Measurements from ENCODE around the gene SNRNP48. TPM values are rescaled to one million over a fixed set of nuclear protein-coding genes. Genes with fewer than 3 reads are reported as not detected.

The SNRNP48 gene
- total RNA-seq, 1 experiment from 2014 or later: 26.2 TPM

DNA sequence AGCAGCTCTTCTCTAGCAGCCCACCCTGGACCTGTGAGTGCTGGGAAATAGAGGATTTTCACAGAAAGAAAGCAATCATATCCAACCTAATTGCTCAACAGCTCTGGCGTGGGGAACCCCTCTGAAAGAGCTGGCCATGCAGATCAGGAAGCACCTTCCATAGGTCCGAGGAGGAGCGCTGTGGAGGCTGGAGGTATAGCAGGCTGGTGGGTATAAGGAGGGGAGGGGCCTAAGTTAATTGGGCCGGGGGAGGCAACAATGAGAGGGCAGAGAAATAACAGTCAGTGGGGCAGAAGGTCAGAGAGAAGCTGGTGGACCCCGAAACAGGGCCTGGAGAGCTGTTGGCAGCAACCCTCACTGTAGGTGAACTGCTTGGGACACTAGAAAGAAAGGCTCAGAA, 40.8 kb downstream of the SNRNP48 start:
- Histone ChIP-seq H2AFZ (ENCODE audit: low read depth, low read length, poor library complexity, severe bottlenecking) (no peak overlapping the region), H4K20me1 (ENCODE audit: insufficient read depth) (no peaks in the 10 kb centered on the region), H3K79me2 (ENCODE audit: insufficient read depth, low read length) (no peaks in the 10 kb centered on the region), H3K4me2 (ENCODE audit: low read length) (no peak overlapping the region), H3K36me3 (ENCODE audit: control insufficient read depth in 1 of 2, insufficient read depth in 2 of 2, low read length in 2 of 2) (no peaks in the 10 kb centered on the region), H3K27ac (ENCODE audit: low read depth, low read length) (no peak overlapping the region), H3K4me1 (ENCODE audit: control insufficient read depth in 1 of 2, insufficient read depth in 2 of 2, low read length in 2 of 2) (no peaks in the 10 kb centered on the region), H3K4me3 (replicated peaks in 1 of 2; ENCODE audit: low read depth in 1 of 2, low read length in 2 of 2) (no peak overlapping the region), H3K9me3 (ENCODE audit: control insufficient read depth in 1 of 2, insufficient read depth in 1 of 2, low read depth in 1 of 2, low read length in 2 of 2) (no peaks in the 10 kb centered on the region), H3K9ac (ENCODE audit: low read length) (no peak overlapping the region), H3K27me3 (ENCODE audit: insufficient read depth, low read length) (no peaks in the 10 kb centered on the region), H3K9me2 (ENCODE audit: insufficient read depth) (no peaks in the 10 kb centered on the region)
- POLR2A ChIA-PET: no interaction called here
- RAD21 ChIA-PET (ENCODE audit: low non-redundant PET in 1 of 2, low total read pairs in 2 of 2, uncharacterized antibody in 2 of 2, unreplicated experiment in 2 of 2): no interaction called here
- ATAC-seq (peak; percentile 61), DNase-seq (ENCODE audit: low read depth, low spot score) (no peak)
- CTCF ChIA-PET: no interaction called here
- BruUV-seq (replicated peaks): no TSS peak
- intact Hi-C loops (cut with micrococcal nuclease): no loop called here
- TF ChIP-seq ELF1 (IDR thresholded peaks at IDR 0.05; ENCODE audit: borderline replicate concordance, low read depth) (no peak), CBX3 (IDR thresholded peaks at IDR 0.05; ENCODE audit: low read depth) (no peak), JUND (IDR thresholded peaks at IDR 0.05) (no peak), RAD21 (IDR thresholded peaks at IDR 0.05; ENCODE audit: low read depth) (no peak)
- TF ChIP-seq, protein P1, sequence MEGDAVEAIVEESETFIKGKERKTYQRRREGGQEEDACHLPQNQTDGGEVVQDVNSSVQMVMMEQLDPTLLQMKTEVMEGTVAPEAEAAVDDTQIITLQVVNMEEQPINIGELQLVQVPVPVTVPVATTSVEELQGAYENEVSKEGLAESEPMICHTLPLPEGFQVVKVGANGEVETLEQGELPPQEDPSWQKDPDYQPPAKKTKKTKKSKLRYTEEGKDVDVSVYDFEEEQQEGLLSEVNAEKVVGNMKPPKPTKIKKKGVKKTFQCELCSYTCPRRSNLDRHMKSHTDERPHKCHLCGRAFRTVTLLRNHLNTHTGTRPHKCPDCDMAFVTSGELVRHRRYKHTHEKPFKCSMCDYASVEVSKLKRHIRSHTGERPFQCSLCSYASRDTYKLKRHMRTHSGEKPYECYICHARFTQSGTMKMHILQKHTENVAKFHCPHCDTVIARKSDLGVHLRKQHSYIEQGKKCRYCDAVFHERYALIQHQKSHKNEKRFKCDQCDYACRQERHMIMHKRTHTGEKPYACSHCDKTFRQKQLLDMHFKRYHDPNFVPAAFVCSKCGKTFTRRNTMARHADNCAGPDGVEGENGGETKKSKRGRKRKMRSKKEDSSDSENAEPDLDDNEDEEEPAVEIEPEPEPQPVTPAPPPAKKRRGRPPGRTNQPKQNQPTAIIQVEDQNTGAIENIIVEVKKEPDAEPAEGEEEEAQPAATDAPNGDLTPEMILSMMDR (IDR thresholded peaks at IDR 0.05 in 2 of 3, conservative IDR thresholded peaks at IDR 0.05 in 1 of 3; ENCODE audit: borderline replicate concordance in 1 of 3, insufficient read depth in 1 of 3, low read depth in 2 of 3, low read length in 2 of 3): no peak

DNA sequence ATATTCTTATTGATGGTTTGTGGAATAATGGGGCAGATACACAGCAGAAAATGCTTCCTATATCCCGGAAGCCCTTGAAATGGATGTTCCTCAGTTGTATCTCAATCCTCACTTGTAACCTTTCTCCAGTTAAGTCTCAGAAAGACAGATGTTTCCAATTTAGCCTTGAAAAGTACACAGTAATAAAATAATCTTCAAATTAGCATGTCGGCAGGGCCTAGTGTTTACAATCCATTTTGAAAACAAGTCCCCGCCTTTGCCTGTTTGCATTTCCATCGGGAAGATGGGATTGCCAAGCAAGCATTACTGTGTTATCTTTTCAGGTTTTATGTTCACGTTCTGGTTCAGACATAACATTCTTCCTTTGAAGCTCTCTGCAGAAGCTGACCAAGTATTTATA, 41.5 kb downstream of the SNRNP48 start:
- Histone ChIP-seq H3K9ac (ENCODE audit: low read length) (no peak overlapping the region), H2AFZ (ENCODE audit: low read depth, low read length, poor library complexity, severe bottlenecking) (no peak overlapping the region), H3K9me2 (ENCODE audit: insufficient read depth) (no peaks in the 10 kb centered on the region), H3K4me1 (ENCODE audit: control insufficient read depth in 1 of 2, insufficient read depth in 2 of 2, low read length in 2 of 2) (no peaks in the 10 kb centered on the region), H3K4me2 (ENCODE audit: low read length) (no peak overlapping the region), H3K27me3 (ENCODE audit: insufficient read depth, low read length) (no peaks in the 10 kb centered on the region), H3K9me3 (ENCODE audit: control insufficient read depth in 1 of 2, insufficient read depth in 1 of 2, low read depth in 1 of 2, low read length in 2 of 2) (no peaks in the 10 kb centered on the region), H3K79me2 (ENCODE audit: insufficient read depth, low read length) (no peaks in the 10 kb centered on the region), H3K36me3 (ENCODE audit: control insufficient read depth in 1 of 2, insufficient read depth in 2 of 2, low read length in 2 of 2) (no peaks in the 10 kb centered on the region), H4K20me1 (ENCODE audit: insufficient read depth) (no peaks in the 10 kb centered on the region), H3K4me3 (replicated peaks in 1 of 2; ENCODE audit: low read depth in 1 of 2, low read length in 2 of 2) (no peak overlapping the region), H3K27ac (ENCODE audit: low read depth, low read length) (no peak overlapping the region)
- intact Hi-C loops (cut with micrococcal nuclease): no loop called here
- BruUV-seq (replicated peaks): no TSS peak
- TF ChIP-seq SP1 (IDR thresholded peaks at IDR 0.05; ENCODE audit: low read depth): no peak
- TF ChIP-seq, protein P1 (IDR thresholded peaks at IDR 0.05 in 2 of 3, conservative IDR thresholded peaks at IDR 0.05 in 1 of 3; ENCODE audit: borderline replicate concordance in 1 of 3, insufficient read depth in 1 of 3, low read depth in 2 of 3, low read length in 2 of 3): no peak
- no peak for TF ChIP-seq FOSL1 (IDR thresholded peaks at IDR 0.05; ENCODE audit: low read depth)
- TF ChIP-seq POLR2AphosphoS5 (IDR thresholded peaks at IDR 0.05; ENCODE audit: low read depth, low read length): no peak
- no peak for TF ChIP-seq ELF1 (IDR thresholded peaks at IDR 0.05; ENCODE audit: borderline replicate concordance, low read depth)
- TF ChIP-seq ZFX (IDR thresholded peaks at IDR 0.05): no peak
- TF ChIP-seq CBX3 (IDR thresholded peaks at IDR 0.05; ENCODE audit: low read depth): no peak
- no peak for TF ChIP-seq SIN3A (IDR thresholded peaks at IDR 0.05; ENCODE audit: low read depth)
- TF ChIP-seq ZNF274 (IDR thresholded peaks at IDR 0.05; ENCODE audit: low read depth, low read length): no peak
- TF ChIP-seq JUND (IDR thresholded peaks at IDR 0.05): no peak
- TF ChIP-seq, protein P2, sequence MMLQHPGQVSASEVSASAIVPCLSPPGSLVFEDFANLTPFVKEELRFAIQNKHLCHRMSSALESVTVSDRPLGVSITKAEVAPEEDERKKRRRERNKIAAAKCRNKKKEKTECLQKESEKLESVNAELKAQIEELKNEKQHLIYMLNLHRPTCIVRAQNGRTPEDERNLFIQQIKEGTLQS (IDR thresholded peaks at IDR 0.05): no peak
- TF ChIP-seq, protein P3, sequence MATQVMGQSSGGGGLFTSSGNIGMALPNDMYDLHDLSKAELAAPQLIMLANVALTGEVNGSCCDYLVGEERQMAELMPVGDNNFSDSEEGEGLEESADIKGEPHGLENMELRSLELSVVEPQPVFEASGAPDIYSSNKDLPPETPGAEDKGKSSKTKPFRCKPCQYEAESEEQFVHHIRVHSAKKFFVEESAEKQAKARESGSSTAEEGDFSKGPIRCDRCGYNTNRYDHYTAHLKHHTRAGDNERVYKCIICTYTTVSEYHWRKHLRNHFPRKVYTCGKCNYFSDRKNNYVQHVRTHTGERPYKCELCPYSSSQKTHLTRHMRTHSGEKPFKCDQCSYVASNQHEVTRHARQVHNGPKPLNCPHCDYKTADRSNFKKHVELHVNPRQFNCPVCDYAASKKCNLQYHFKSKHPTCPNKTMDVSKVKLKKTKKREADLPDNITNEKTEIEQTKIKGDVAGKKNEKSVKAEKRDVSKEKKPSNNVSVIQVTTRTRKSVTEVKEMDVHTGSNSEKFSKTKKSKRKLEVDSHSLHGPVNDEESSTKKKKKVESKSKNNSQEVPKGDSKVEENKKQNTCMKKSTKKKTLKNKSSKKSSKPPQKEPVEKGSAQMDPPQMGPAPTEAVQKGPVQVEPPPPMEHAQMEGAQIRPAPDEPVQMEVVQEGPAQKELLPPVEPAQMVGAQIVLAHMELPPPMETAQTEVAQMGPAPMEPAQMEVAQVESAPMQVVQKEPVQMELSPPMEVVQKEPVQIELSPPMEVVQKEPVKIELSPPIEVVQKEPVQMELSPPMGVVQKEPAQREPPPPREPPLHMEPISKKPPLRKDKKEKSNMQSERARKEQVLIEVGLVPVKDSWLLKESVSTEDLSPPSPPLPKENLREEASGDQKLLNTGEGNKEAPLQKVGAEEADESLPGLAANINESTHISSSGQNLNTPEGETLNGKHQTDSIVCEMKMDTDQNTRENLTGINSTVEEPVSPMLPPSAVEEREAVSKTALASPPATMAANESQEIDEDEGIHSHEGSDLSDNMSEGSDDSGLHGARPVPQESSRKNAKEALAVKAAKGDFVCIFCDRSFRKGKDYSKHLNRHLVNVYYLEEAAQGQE (IDR thresholded peaks at IDR 0.05; ENCODE audit: low read depth): no peak
- no peak for DNase-seq (ENCODE audit: low read depth, low spot score)
- ATAC-seq: no peak
- RAD21 ChIA-PET (ENCODE audit: low non-redundant PET in 1 of 2, low total read pairs in 2 of 2, uncharacterized antibody in 2 of 2, unreplicated experiment in 2 of 2): no interaction called here
- POLR2A ChIA-PET: no interaction called here
- CTCF ChIA-PET: no interaction called here

Measured in HCT116 (cell line).